H7 (cell line): ENCODE data around the gene S100A11. TPM values are rescaled to one million over a fixed set of nuclear protein-coding genes. Genes with fewer than 3 reads are reported as not detected.

ENCODE experiments used
- DNase-seq: peaks from one replicate; pipeline ENCODE4 v3.0.0; 2012
- H3K27me3 ChIP-seq: 2 replicates; pipeline ENCODE4 v1.6.0; 2011; ENCODE audit warnings: mild to moderate bottlenecking, low read length; ENCODE audit not compliant: control insufficient read depth, insufficient read depth
- H3K36me3 ChIP-seq: replicated peaks from 2 replicates; pipeline ENCODE4 v1.5.1; 2011; ENCODE audit warnings: low read length; ENCODE audit not compliant: control insufficient read depth, insufficient read depth
- H3K4me3 ChIP-seq: 2 replicates; pipeline ENCODE4 v1.5.1; 2011; ENCODE audit warnings: low read depth, mild to moderate bottlenecking, control low read depth, low read length, moderate library complexity; ENCODE audit not compliant: insufficient read depth
- total RNA-seq: library from RNA; depleted of rRNA; stranded (reverse); fragments of >200 nt; shearing (Covaris generic); gene quantifications from 2 replicates; pipeline ENCODE4 v1.2.3, GENCODE V29; 2014

Gene S100A11
- total RNA-seq, 1 experiment from 2014 or later: 597 TPM

GRCh38 chr1:152029144-152029928 is 7.5 kb downstream of the S100A11 start:
- no peaks in the 10 kb centered on the region for H3K27me3 ChIP-seq
- no peak for DNase-seq
- H3K4me3 ChIP-seq: no peak overlapping the region
- peaks cover 10% of the 10 kb centered on the region for H3K36me3 ChIP-seq

DNA sequence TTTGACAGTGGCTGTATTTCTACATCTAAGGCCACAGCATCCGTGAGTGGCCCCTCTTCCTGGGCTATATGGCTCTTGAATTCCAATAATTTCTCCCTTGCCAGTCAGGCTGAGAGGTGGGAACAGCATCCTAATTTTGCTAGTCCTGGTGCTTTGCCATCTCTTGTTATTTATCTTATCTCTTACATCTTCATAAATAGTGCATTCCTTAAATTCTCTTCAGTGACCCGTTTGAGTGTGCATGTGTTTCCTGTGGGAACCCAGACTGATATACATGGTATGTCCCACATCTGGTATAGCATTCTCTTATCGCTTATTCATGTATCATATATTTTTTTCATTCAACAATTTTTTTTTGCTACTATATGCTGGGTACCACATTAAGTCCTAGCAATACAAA is 9.9 kb downstream of the S100A11 start:
- Histone ChIP-seq H3K4me3 (no peak overlapping the region), H3K36me3 (no peaks in the 10 kb centered on the region), H3K27me3 (no peaks in the 10 kb centered on the region)
- no peak for DNase-seq

DNA sequence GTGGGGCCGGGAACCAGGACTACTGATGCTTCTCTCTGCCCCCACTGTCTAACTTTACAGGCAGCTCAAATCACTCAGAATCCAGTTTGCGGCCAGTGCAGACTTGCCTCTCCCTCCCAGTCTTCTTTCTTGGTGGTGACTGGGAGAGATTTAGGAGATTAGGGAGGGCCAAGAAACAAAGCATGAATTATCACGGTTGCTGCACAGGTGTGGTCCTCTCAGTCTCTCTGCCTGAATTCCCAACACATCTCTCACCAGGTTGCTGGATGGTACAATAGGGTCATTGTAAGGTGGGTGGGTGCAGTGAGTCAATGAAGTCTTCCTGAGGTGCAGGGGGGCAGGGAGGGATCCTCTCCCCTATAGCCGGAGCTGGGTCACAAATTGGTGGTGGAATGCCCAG is 12.6 kb downstream of the S100A11 start:
- no peaks in the 10 kb centered on the region for H3K27me3 ChIP-seq
- no peak for DNase-seq
- no peaks in the 10 kb centered on the region for H3K36me3 ChIP-seq
- no peak overlapping the region for H3K4me3 ChIP-seq

- no peak overlapping the region for H3K4me3 ChIP-seq
These were observed 13.6 kb downstream of the S100A11 start for GRCh38 chr1:152023221-152023620.

DNA sequence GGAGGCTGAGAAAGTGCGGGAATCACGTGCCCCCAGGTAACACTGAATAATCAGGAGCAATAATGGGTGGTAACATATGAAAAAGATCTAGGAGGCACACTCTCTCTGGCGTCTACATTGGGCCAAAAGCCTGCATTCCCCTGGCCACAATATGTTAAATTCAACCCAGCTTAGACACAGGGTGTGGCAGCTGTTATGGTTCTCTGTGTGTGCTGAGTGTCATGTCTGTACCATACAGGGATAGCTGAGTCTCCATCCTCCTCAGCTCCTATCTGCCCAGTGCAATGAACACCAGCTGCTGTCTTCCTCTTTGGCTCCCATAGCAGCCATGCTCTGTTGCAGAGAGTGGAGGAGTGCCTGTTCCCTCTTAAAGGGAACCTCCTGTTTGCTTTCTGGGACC is 14.3 kb downstream of the S100A11 start:
- no peaks in the 10 kb centered on the region for H3K27me3 ChIP-seq
- no peak overlapping the region for H3K4me3 ChIP-seq
- no peaks in the 10 kb centered on the region for H3K36me3 ChIP-seq
- no peak for DNase-seq

More at GRCh38 chr1:152023221-152023620, 13.6 kb downstream of the S100A11 start:
- Histone ChIP-seq H3K36me3 (no peaks in the 10 kb centered on the region), H3K27me3 (no peaks in the 10 kb centered on the region)
- no peak for DNase-seq

DNA sequence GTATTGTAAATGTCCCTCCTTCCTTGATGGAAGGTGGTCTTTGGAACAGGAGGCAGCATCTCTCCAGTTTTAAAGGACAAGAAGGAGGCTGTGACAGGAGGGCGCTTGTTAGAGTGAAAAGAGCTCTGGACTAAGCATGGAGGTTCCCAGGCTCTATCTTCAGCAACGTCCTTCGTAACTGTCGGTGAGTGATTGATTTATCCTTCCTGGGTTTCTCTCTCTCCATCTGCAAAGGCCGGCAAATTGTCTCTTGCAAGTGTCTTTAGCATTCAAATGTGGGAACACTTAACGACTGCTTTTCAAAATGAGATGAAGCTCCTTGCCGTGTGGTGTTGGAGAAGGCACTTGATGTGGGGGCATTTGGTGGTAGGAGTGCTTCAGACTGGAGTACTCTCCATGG is 15.2 kb downstream of the S100A11 start:
- H3K36me3 ChIP-seq: no peaks in the 10 kb centered on the region
- no peak overlapping the region for H3K4me3 ChIP-seq
- no peaks in the 10 kb centered on the region for H3K27me3 ChIP-seq
- no peak for DNase-seq

GRCh38 chr1:152020849-152021248 is 16.0 kb downstream of the S100A11 start:
- no peak for DNase-seq
- Histone ChIP-seq H3K36me3 (no peaks in the 10 kb centered on the region), H3K4me3 (no peak overlapping the region), H3K27me3 (no peaks in the 10 kb centered on the region)

GRCh38 chr1:152018537-152018936 is 18.3 kb downstream of the S100A11 start:
- Histone ChIP-seq H3K36me3 (no peaks in the 10 kb centered on the region), H3K4me3 (no peak overlapping the region), H3K27me3 (no peaks in the 10 kb centered on the region)
- peak; percentile 32 for DNase-seq

- no peaks in the 10 kb centered on the region for H3K36me3 ChIP-seq
- no peak for DNase-seq
- H3K4me3 ChIP-seq: no peak overlapping the region
- H3K27me3 ChIP-seq: no peaks in the 10 kb centered on the region
These were observed 21.0 kb downstream of the S100A11 start for GRCh38 chr1:152015766-152016165.

DNA sequence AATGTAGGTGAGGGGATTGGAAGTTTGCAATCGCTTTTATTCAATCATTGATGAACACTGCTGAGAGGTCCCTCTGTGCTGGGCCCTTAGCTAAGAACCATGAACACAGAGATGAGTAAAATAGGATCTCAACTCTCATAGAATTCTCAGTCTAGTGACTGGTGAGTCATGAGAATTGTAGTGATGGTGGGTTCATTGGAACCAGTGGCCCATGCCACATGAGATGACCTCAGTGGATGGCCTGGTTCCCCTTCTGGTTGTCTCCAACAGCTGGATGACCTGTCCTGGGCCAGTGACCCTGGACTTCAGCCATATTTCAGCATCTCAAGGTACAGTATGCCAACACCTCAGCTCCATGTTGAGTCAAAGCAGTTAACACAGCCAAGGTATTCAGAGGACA is 21.9 kb downstream of the S100A11 start:
- no peak overlapping the region for H3K4me3 ChIP-seq
- no peaks in the 10 kb centered on the region for H3K27me3 ChIP-seq
- DNase-seq: no peak
- no peaks in the 10 kb centered on the region for H3K36me3 ChIP-seq

DNA sequence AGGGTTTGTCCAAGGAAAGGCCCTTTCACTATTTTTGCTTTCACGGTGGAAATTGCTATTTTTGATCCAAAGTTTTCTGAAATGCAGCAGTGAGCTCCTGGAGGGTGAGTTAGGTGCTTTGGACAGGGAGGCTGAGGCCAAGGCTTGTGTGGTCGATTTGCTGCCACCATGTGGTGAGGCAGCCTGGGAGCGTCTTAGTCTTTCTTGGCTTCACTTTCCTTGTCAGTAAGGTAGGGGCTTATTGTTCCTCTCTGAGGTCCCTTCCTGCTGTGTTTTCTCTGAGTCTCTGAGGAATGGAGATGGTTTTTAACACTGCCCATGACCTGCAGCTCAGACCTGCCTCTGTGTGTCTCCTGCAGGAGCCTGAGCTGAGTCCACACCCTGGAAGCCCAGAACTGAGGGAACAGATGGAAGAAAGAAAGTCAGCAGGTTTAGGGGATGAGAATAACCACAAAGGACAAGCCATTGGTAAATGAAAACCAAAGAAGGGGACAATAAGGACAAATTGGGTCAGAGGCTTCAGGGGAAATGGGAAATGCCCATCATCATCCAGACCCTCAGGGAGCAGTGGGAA is 23.1 kb downstream of the S100A11 start:
- Histone ChIP-seq H3K27me3 (no peaks in the 10 kb centered on the region), H3K36me3 (no peaks in the 10 kb centered on the region), H3K4me3 (no peak overlapping the region)
- DNase-seq: peak; percentile 59

GRCh38 chr1:152009691-152010090 is 27.1 kb downstream of the S100A11 start:
- no peaks in the 10 kb centered on the region for H3K27me3 ChIP-seq
- H3K36me3 ChIP-seq: no peaks in the 10 kb centered on the region
- H3K4me3 ChIP-seq: no peak overlapping the region
- no peak for DNase-seq

DNA sequence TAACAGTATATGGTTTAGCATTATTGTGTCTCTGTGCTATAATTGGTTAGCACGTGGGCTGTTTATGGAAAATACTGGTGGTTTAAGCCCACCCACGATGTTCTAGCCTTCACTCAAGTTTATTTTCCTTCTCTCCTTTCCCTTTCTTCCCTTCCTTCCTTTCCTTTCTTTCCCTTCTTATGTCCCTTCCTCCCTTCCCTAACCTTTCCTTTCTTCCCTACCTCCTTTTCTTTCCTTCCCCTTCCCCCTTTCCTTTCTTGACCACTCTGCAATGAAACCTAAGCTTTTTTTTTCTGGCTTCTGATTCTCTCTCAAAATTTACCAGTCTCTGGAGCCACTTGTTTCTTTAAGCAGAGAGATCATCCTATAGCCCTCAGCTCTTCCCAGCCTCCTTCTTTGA is 29.8 kb downstream of the S100A11 start:
- Histone ChIP-seq H3K4me3 (no peak overlapping the region), H3K36me3 (no peaks in the 10 kb centered on the region), H3K27me3 (no peaks in the 10 kb centered on the region)
- no peak for DNase-seq

DNA sequence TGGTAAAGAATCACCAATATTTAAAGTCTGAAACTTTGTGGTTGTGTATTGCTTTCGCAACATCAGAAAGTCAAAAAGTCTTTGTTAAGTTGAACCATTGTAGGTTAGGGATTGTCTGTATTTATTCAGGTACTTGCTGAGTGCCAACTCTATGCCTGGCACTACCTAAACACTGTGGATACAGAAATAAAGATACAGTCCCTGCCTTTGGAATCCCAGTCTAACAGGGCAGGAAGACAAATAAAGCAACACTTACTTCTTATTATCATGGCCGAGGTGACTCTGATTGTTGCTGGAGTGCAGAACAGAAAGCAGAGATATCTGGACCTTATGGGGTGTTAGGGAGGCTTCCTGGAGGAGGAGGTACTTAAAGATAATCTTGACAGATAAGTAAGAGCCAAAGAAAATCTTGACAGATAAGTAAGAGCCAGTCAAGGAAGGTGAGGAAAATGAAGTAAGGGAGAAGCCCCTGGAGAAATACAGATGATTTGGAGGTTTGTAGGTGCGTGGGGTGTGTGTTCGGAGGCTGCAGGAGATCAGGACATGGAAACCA is 31.4 kb downstream of the S100A11 start:
- Histone ChIP-seq H3K4me3 (no peak overlapping the region), H3K36me3 (no peaks in the 10 kb centered on the region), H3K27me3 (no peaks in the 10 kb centered on the region)
- no peak for DNase-seq

DNA sequence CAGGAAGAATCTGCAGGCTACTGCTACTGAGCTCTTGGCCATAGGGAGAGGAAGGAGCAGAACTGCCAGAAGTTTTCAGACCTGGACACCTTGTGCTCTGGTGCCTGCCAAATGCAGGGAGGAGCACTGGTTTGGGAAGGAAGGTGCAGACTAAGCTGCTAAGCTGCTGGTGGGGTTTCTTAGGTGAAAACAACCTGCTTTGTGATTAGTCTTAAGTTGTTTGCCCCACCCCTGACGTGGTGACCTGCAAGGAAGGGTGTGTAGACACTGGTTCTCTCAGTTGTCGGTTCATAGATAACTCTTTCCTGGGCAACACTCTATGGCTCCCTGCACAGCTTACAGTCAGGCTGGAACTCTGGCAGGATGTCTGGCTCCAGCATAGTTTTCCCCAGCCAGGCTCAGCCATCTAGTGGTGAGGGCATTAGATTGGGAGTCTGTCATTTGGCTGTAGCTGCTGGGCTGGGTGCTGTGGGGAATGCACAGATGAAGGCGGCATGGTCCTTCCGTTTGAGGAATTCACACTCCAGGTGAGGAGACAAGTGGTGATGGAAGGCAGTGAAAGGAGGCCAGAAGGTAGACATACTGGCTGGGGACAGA is 32.9 kb downstream of the S100A11 start:
- no peak overlapping the region for H3K4me3 ChIP-seq
- no peak for DNase-seq
- no peaks in the 10 kb centered on the region for H3K36me3 ChIP-seq
- H3K27me3 ChIP-seq: no peaks in the 10 kb centered on the region
